Neural cell (in vitro differentiated cells): ENCODE results near the gene BCAR3. TPM values are rescaled to one million over a fixed set of nuclear protein-coding genes. Genes with fewer than 3 reads are reported as not detected.
"Not testable (repeated sequence)": the region's sequence is repeated elsewhere in the genome, so short reads cannot be mapped to it uniquely, and the experiment has no call there.

Experiments
- H2AFZ ChIP-seq: fragments of 200-600, 300-800 bp; sonication (generic), shearing (Covaris generic); 2 replicates; pipeline ENCODE4 v1.6.0; 2014; ENCODE audit warnings: low read depth, mild to moderate bottlenecking, antibody characterized with exemption, low read length, moderate library complexity
- H3F3A ChIP-seq: fragments of 200-600 bp; shearing (Covaris generic); 2 replicates; pipeline ENCODE4 v1.6.1; 2016; ENCODE audit warnings: mild to moderate bottlenecking, moderate library complexity, mixed read lengths, antibody characterized with exemption, low read length; ENCODE audit not compliant: insufficient read depth, poor library complexity, severe bottlenecking
- H3K27ac ChIP-seq: fragments of 200-600, 300-800 bp; sonication (generic), shearing (Covaris generic); 2 replicates; pipeline ENCODE4 v1.5.1; 2014; ENCODE audit warnings: mild to moderate bottlenecking, low read length, moderate library complexity
- H3K27me3 ChIP-seq: fragments of 300-800, 200-600 bp; sonication (generic), shearing (Covaris generic); 2 replicates; pipeline ENCODE4 v1.6.0; 2014; ENCODE audit warnings: mild to moderate bottlenecking, low read depth, low read length, moderate library complexity; ENCODE audit not compliant: insufficient read depth
- H3K36me3 ChIP-seq: fragments of 300-800, 200-600 bp; sonication (generic), shearing (Covaris generic); 2 replicates; pipeline ENCODE4 v1.5.1; 2014; ENCODE audit warnings: mild to moderate bottlenecking, antibody characterized with exemption, low read length, moderate library complexity; ENCODE audit not compliant: insufficient read depth
- H3K4me2 ChIP-seq: fragments of 300-800, 200-600 bp; sonication (generic), shearing (Covaris generic); 2 replicates; pipeline ENCODE4 v1.6.0; 2014; ENCODE audit warnings: mild to moderate bottlenecking, low read length
- H3K4me3 ChIP-seq: fragments of 300-800, 200-600 bp; sonication (generic), shearing (Covaris generic); 2 replicates; pipeline ENCODE4 v1.5.1; 2014; ENCODE audit warnings: mild to moderate bottlenecking, low read length, moderate library complexity
- H3K79me2 ChIP-seq: fragments of 200-600 bp; shearing (Covaris generic); replicated peaks from 2 replicates; pipeline ENCODE4 v1.6.0; 2014; ENCODE audit warnings: mild to moderate bottlenecking, low read length, moderate library complexity; ENCODE audit not compliant: insufficient read depth
- H3K9ac ChIP-seq: fragments of 300-800, 200-600 bp; sonication (generic), shearing (Covaris generic); 2 replicates; pipeline ENCODE4 v1.6.1; 2016; ENCODE audit warnings: mild to moderate bottlenecking, low read length, mixed read lengths
- H3K9me2 ChIP-seq: fragments of 200-600 bp; shearing (Covaris generic); 2 replicates; pipeline ENCODE4 v1.6.1; 2016; ENCODE audit warnings: mild to moderate bottlenecking, low read length, mixed read lengths; ENCODE audit not compliant: insufficient read depth
- H3K9me3 ChIP-seq: fragments of 200-600, 300-800 bp; sonication (generic), shearing (Covaris generic); 2 replicates; pipeline ENCODE4 v1.6.1; 2016; ENCODE audit warnings: mild to moderate bottlenecking, mixed run types, low read length, moderate library complexity, mixed read lengths
- H4K20me1 ChIP-seq: fragments of 200-600 bp; shearing (Covaris generic); 2 replicates; pipeline ENCODE4 v1.6.1; 2016; ENCODE audit warnings: mild to moderate bottlenecking, mixed run types; ENCODE audit not compliant: insufficient read depth
- CTCF ChIP-seq: fragments of 450-650 bp; IDR thresholded peaks from 2 replicates; pipeline ENCODE4 v1.5.1; 2014; ENCODE audit warnings: antibody characterized with exemption, mild to moderate bottlenecking, moderate library complexity; ENCODE audit not compliant: poor library complexity, severe bottlenecking
- EP300 ChIP-seq: fragments of 450-650 bp; conservative IDR thresholded peaks from 2 replicates; pipeline ENCODE4 v1.6.1; 2014; ENCODE audit warnings: antibody characterized with exemption, mild to moderate bottlenecking, moderate library complexity; ENCODE audit not compliant: poor library complexity, severe bottlenecking
- EZH2 ChIP-seq: fragments of 200-600, 300-800 bp; shearing (Covaris generic), sonication (generic); IDR thresholded peaks from 2 replicates; pipeline ENCODE4 v1.6.1; 2014; ENCODE audit warnings: antibody characterized with exemption, low read length, borderline replicate concordance, mild to moderate bottlenecking; ENCODE audit not compliant: insufficient read depth, poor library complexity, severe bottlenecking
- MXI1 ChIP-seq: fragments of 450-650 bp; conservative IDR thresholded peaks from 2 replicates; pipeline ENCODE4 v1.6.1; 2014; ENCODE audit warnings: antibody characterized with exemption, mild to moderate bottlenecking; ENCODE audit not compliant: poor library complexity, severe bottlenecking
- POLR2AphosphoS5 ChIP-seq: IDR thresholded peaks from 2 replicates; pipeline ENCODE4 v1.6.1; 2012
- RAD21 ChIP-seq: fragments of 450-650 bp; conservative IDR thresholded peaks from 2 replicates; pipeline ENCODE4 v1.6.1; 2014; ENCODE audit warnings: antibody characterized with exemption, mild to moderate bottlenecking, moderate library complexity
- SMC3 ChIP-seq: fragments of 450-650 bp; conservative IDR thresholded peaks from 2 replicates; pipeline ENCODE4 v1.6.1; 2014; ENCODE audit warnings: antibody characterized with exemption, mild to moderate bottlenecking, moderate library complexity; ENCODE audit not compliant: poor library complexity
- TAF1 ChIP-seq: IDR thresholded peaks from 2 replicates; pipeline ENCODE4 v1.6.1; 2012; ENCODE audit warnings: low read depth
- polyA plus RNA-seq: library from polyadenylated mRNA; depleted of rRNA; stranded (reverse); fragments of >200 nt; gene quantifications from 2 replicates; pipeline ENCODE4 v1.2.3, GENCODE V29; 2014
- TF ChIP-seq, protein P1 (sequence below): IDR thresholded peaks from 2 replicates; pipeline ENCODE4 v1.6.1; 2012; ENCODE audit warnings: borderline replicate concordance

The BCAR3 gene
- polyA plus RNA-seq, 1 donor from 2014 or later: 2.5 TPM

DNA sequence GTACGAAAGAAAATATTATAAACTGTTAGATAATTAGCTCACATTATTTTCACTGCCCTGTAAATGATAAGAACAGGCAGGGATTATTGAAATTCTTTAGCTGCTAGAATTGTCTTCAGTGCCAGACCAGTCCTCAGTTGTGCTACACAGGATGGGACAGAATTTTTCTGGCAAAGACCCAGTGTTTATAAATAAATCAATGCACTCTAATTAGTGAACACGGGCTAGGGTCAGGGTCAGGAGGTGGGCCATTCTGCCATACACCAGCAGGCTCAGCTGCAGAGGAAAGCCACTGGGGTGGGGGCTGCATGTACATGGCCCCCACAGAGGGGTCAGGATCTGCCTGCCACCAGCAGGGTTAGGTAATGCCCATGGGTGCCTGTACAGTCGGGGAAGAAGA, 6.4 kb downstream of the BCAR3 start:
- H3K9me3 ChIP-seq: no peaks in the 10 kb centered on the region
- H3F3A ChIP-seq: no peaks in the 10 kb centered on the region
- TF ChIP-seq TAF1 (no peak), CTCF (no peak), EP300 (no peak), POLR2AphosphoS5 (no peak), EZH2 (no peak), RAD21 (no peak), SMC3 (no peak)
- TF ChIP-seq, protein P1, sequence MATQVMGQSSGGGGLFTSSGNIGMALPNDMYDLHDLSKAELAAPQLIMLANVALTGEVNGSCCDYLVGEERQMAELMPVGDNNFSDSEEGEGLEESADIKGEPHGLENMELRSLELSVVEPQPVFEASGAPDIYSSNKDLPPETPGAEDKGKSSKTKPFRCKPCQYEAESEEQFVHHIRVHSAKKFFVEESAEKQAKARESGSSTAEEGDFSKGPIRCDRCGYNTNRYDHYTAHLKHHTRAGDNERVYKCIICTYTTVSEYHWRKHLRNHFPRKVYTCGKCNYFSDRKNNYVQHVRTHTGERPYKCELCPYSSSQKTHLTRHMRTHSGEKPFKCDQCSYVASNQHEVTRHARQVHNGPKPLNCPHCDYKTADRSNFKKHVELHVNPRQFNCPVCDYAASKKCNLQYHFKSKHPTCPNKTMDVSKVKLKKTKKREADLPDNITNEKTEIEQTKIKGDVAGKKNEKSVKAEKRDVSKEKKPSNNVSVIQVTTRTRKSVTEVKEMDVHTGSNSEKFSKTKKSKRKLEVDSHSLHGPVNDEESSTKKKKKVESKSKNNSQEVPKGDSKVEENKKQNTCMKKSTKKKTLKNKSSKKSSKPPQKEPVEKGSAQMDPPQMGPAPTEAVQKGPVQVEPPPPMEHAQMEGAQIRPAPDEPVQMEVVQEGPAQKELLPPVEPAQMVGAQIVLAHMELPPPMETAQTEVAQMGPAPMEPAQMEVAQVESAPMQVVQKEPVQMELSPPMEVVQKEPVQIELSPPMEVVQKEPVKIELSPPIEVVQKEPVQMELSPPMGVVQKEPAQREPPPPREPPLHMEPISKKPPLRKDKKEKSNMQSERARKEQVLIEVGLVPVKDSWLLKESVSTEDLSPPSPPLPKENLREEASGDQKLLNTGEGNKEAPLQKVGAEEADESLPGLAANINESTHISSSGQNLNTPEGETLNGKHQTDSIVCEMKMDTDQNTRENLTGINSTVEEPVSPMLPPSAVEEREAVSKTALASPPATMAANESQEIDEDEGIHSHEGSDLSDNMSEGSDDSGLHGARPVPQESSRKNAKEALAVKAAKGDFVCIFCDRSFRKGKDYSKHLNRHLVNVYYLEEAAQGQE: no peak
- no peaks in the 10 kb centered on the region for H4K20me1 ChIP-seq
- no peak overlapping the region for H3K9ac ChIP-seq
- peaks cover 8% of the 10 kb centered on the region for H3K27me3 ChIP-seq
- no peaks in the 10 kb centered on the region for H3K36me3 ChIP-seq
- H2AFZ ChIP-seq: no peak overlapping the region
- no peaks in the 10 kb centered on the region for H3K9me2 ChIP-seq
- no peak overlapping the region for H3K4me2 ChIP-seq
- no peak overlapping the region for H3K27ac ChIP-seq
- no peak overlapping the region for H3K4me3 ChIP-seq
- H3K79me2 ChIP-seq: no peaks in the 10 kb centered on the region

GRCh38 chr1:93674071-93674470, 7.6 kb downstream of the BCAR3 start:
- not testable (repeated sequence) for H2AFZ ChIP-seq, H3K79me2 ChIP-seq, H3F3A ChIP-seq, H3K27me3 ChIP-seq, H4K20me1 ChIP-seq, H3K4me3 ChIP-seq, H3K27ac ChIP-seq, H3K36me3 ChIP-seq, H3K9me3 ChIP-seq, H3K9me2 ChIP-seq, H3K9ac ChIP-seq, H3K4me2 ChIP-seq

GRCh38 chr1:93673163-93673829, 8.3 kb downstream of the BCAR3 start:
- Histone ChIP-seq H3K27me3 (no peaks in the 10 kb centered on the region), H3K36me3 (no peaks in the 10 kb centered on the region), H3K4me3 (no peak overlapping the region), H4K20me1 (no peaks in the 10 kb centered on the region), H3K4me2 (no peak overlapping the region), H2AFZ (no peak overlapping the region), H3K9ac (no peak overlapping the region), H3F3A (no peaks in the 10 kb centered on the region), H3K79me2 (no peaks in the 10 kb centered on the region), H3K27ac (no peak overlapping the region), H3K9me3 (no peaks in the 10 kb centered on the region), H3K9me2 (no peaks in the 10 kb centered on the region)
- TF ChIP-seq SMC3: no peak
- TF ChIP-seq MXI1: no peak
